Neutrophil (primary cell): ENCODE data around the gene SSC4D.

Experiments
- H3K27ac ChIP-seq: fragments of 200-600 bp; sonication (generic); 2 replicates; pipeline ENCODE4 v1.5.1; 2016; ENCODE audit warnings: mild to moderate bottlenecking, moderate library complexity
- H3K27me3 ChIP-seq: fragments of 200-600 bp; sonication (generic); 2 replicates; pipeline ENCODE4 v1.6.0; 2016; ENCODE audit warnings: mild to moderate bottlenecking
- H3K36me3 ChIP-seq: fragments of 200-600 bp; sonication (generic); 2 replicates; pipeline ENCODE4 v1.5.1; 2017
- H3K4me1 ChIP-seq, 2 experiments: fragments of 200-600 bp in 1 of 2; sonication (generic) in 1 of 2; 1 replicate in 1 of 2; 2 replicates in 1 of 2; pipeline versions ENCODE4 v1.5.1 to v1.6.1; 2013 to 2016; ENCODE audit warnings: low read depth in 1 of 2, low read length in 1 of 2, mild to moderate bottlenecking in 1 of 2, moderate library complexity in 1 of 2; ENCODE audit not compliant: control insufficient read depth in 1 of 2, insufficient read depth in 1 of 2
- H3K4me3 ChIP-seq, 2 experiments: fragments of 200-600 bp in 1 of 2; sonication (generic) in 1 of 2; 1 replicate in 1 of 2; 2 replicates in 1 of 2; pipeline ENCODE4 v1.5.1; 2013 to 2016; ENCODE audit warnings: low read depth in 1 of 2, low read length in 1 of 2, mild to moderate bottlenecking in 1 of 2, moderate library complexity in 1 of 2
- H3K9me3 ChIP-seq: fragments of 200-600 bp; sonication (generic); 2 replicates; pipeline ENCODE4 v1.5.1; 2016
- CTCF ChIP-seq: fragments of 200-600 bp; sonication (generic); IDR thresholded peaks from 2 replicates; pipeline ENCODE4 v1.5.1; 2016; ENCODE audit warnings: antibody characterized with exemption

The SSC4D gene

GRCh38 chr7:76380623-76380966 lies 28.9 kb downstream of the SSC4D start:
- H3K36me3 ChIP-seq: no peaks in the 10 kb centered on the region

GRCh38 chr7:76377186-76377918 lies 32.1 kb downstream of the SSC4D start:
- Histone ChIP-seq H3K9me3 (no peaks in the 10 kb centered on the region), H3K4me1 (peaks cover 28 to 36% of the 10 kb centered on the region in 2 experiments), H3K27me3 (no peaks in the 10 kb centered on the region), H3K27ac (no peak overlapping the region), H3K4me3 (no peak overlapping the region), H3K36me3 (no peaks in the 10 kb centered on the region)
- no peak for TF ChIP-seq CTCF

More at GRCh38 chr7:76380623-76380966, 28.9 kb downstream of the SSC4D start:
- H3K27ac ChIP-seq: peak overlapping the region; percentile 83
- H3K4me1 ChIP-seq: peaks cover 20 to 26% of the 10 kb centered on the region in 2 experiments
- no peaks in the 10 kb centered on the region for H3K9me3 ChIP-seq
- no peaks in the 10 kb centered on the region for H3K27me3 ChIP-seq
- no peak for TF ChIP-seq CTCF
- peak overlapping the region; percentile 48 to 65 for H3K4me3 ChIP-seq

GRCh38 chr7:76375251-76375650 lies 34.2 kb downstream of the SSC4D start:
- Histone ChIP-seq H3K4me1 (peaks cover 20 to 24% of the 10 kb centered on the region in 2 experiments), H3K36me3 (no peaks in the 10 kb centered on the region), H3K9me3 (no peaks in the 10 kb centered on the region), H3K27ac (no peak overlapping the region), H3K27me3 (no peaks in the 10 kb centered on the region), H3K4me3 (no peak overlapping the region)
- TF ChIP-seq CTCF: no peak

GRCh38 chr7:76372984-76373833 lies 36.3 kb downstream of the SSC4D start:
- TF ChIP-seq CTCF: no peak
- H3K4me1 ChIP-seq: peaks cover 8 to 10% of the 10 kb centered on the region in 2 experiments
- no peak overlapping the region for H3K4me3 ChIP-seq
- H3K27me3 ChIP-seq: no peaks in the 10 kb centered on the region
- peak overlapping the region; percentile 33 for H3K27ac ChIP-seq
- no peaks in the 10 kb centered on the region for H3K36me3 ChIP-seq
- no peaks in the 10 kb centered on the region for H3K9me3 ChIP-seq

- Histone ChIP-seq H3K4me1 (peaks cover 8 to 10% of the 10 kb centered on the region in 2 experiments), H3K27me3 (no peaks in the 10 kb centered on the region), H3K9me3 (no peaks in the 10 kb centered on the region), H3K27ac (no peak overlapping the region), H3K4me3 (no peak overlapping the region), H3K36me3 (no peaks in the 10 kb centered on the region)
- no peak for TF ChIP-seq CTCF
Measured at GRCh38 chr7:76371396-76371795, 38.1 kb downstream of the SSC4D start.
